Sigmoid colon (tissue), 7 donors: ENCODE results near the gene ALDH3A1. TPM values are rescaled to one million over a fixed set of nuclear protein-coding genes. Genes with fewer than 3 reads are reported as not detected.

ENCODE experiments used
- DNase-seq: peaks from one replicate; pipeline ENCODE4 v3.0.0-alpha.2; 2019
- H3K27ac ChIP-seq, 4 donors: fragments of 200-600 bp; sonication (generic); one replicate each; pipeline ENCODE4 v1.5.1; 2016 to 2019; ENCODE audit warnings: mild to moderate bottlenecking in 1 of 4
- H3K27me3 ChIP-seq, 3 donors: fragments of 200-600 bp; sonication (generic); one replicate each; pipeline ENCODE4 v1.5.1; 2019; ENCODE audit warnings: mild to moderate bottlenecking in 1 of 3
- H3K36me3 ChIP-seq, 4 donors: fragments of 200-600 bp; sonication (generic); one replicate each; pipeline ENCODE4 v1.5.1; 2016 to 2019
- H3K4me1 ChIP-seq, 4 donors: fragments of 200-600 bp; sonication (generic); one replicate each; pipeline ENCODE4 v1.5.1; 2017 to 2019
- H3K4me3 ChIP-seq, 4 donors: fragments of 200-600 bp; sonication (generic); one replicate each; pipeline ENCODE4 v1.5.1; 2017 to 2019; ENCODE audit warnings: mild to moderate bottlenecking in 2 of 4, moderate library complexity in 1 of 4
- H3K9me3 ChIP-seq, 4 donors: fragments of 200-600 bp in 3 of 4; sonication (generic) in 3 of 4; one replicate each; pipeline versions ENCODE4 v1.5.1 to v1.6.1; 2013 to 2019
- EP300 ChIP-seq, 4 donors: sonication (generic); formaldehyde crosslinking; IDR thresholded peaks; one replicate each; pipeline ENCODE4 v1.6.1; 2017; ENCODE audit warnings: antibody characterized with exemption in 4 of 4
- POLR2A ChIP-seq, 2 donors: fragments of 450-650 bp; IDR thresholded peaks; one replicate each; pipeline ENCODE4 v1.6.1; 2016; ENCODE audit warnings: antibody characterized with exemption in 2 of 2, mild to moderate bottlenecking in 2 of 2, moderate library complexity in 2 of 2
- POLR2AphosphoS5 ChIP-seq, 4 donors: sonication (generic); formaldehyde crosslinking; IDR thresholded peaks; one replicate each; pipeline ENCODE4 v1.6.1; 2017; ENCODE audit warnings: antibody characterized with exemption in 4 of 4
- WGBS, 2 donors: extraction: QIAGEN DNeasy Blood & Tissue Kit; methylation state at CpG; one replicate each; pipeline ENCODE4 v1.1.7; 2013; 5-methylcytosine and 5-hydroxymethylcytosine counted together
- intact Hi-C: fragments of 100-400 bp; cut with DNase I; formaldehyde crosslinking; loops from one replicate; pipeline ENCODE4 v1.15.1; 2023
- polyA plus RNA-seq, 3 donors: library from polyadenylated mRNA; stranded (reverse); fragments of 200-250 nt; gene quantifications; one replicate each; pipeline ENCODE4 v1.2.3, GENCODE V29; 2013
- total RNA-seq, 4 donors: library from RNA; depleted of rRNA; stranded (reverse); fragments of >200 nt; gene quantifications; one replicate each; pipeline ENCODE4 v1.1.0, GENCODE V29; 2016
- TF ChIP-seq, protein P1 (sequence below), 4 experiments: fragments of 450-650 bp in 3 of 4; fragments of 200-600 bp in 1 of 4; IDR thresholded peaks; one replicate each; pipeline ENCODE4 v1.5.1; 2016 to 2019; ENCODE audit warnings: antibody characterized with exemption in 4 of 4, mild to moderate bottlenecking in 3 of 4, moderate library complexity in 2 of 4
- donor health status: healthy with polysubstance abuse.
- donor health status: Bipolar disorder and iron deficiency.
- donor health status: healthy.

The ALDH3A1 gene
- total and polyA plus RNA-seq, 7 donors = 0.16 to 6.0 (median 1.1) TPM

DNA sequence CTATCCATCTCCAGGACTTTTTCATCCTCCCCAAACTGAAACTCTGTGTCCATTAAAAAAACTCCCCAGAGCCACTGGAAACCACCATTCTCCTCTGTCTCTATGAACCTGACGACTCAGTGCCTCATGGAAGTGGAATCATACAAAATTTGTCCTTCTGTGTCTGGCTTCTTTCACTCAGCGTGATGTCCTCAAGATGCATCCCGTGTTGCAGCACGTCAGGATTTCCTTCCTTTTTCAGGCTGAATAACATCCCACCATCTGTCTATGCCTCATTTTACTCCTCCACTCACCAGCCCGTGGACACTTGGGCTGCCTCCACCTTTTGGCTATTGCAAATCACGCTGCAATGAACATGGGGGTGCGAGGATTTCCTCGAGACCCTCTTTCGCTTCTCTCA lies 12.6 kb upstream of the ALDH3A1 start:
- TF ChIP-seq, protein P1, sequence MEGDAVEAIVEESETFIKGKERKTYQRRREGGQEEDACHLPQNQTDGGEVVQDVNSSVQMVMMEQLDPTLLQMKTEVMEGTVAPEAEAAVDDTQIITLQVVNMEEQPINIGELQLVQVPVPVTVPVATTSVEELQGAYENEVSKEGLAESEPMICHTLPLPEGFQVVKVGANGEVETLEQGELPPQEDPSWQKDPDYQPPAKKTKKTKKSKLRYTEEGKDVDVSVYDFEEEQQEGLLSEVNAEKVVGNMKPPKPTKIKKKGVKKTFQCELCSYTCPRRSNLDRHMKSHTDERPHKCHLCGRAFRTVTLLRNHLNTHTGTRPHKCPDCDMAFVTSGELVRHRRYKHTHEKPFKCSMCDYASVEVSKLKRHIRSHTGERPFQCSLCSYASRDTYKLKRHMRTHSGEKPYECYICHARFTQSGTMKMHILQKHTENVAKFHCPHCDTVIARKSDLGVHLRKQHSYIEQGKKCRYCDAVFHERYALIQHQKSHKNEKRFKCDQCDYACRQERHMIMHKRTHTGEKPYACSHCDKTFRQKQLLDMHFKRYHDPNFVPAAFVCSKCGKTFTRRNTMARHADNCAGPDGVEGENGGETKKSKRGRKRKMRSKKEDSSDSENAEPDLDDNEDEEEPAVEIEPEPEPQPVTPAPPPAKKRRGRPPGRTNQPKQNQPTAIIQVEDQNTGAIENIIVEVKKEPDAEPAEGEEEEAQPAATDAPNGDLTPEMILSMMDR (IDR thresholded peaks at IDR 0.05) = no peak
- TF ChIP-seq EP300 (IDR thresholded peaks at IDR 0.05) = no peak
- TF ChIP-seq POLR2AphosphoS5 (IDR thresholded peaks at IDR 0.05) = no peak
- TF ChIP-seq POLR2A (IDR thresholded peaks at IDR 0.05) = no peak
- H3K36me3 ChIP-seq = no peaks in the 10 kb centered on the region
- DNase-seq = no peak
- H3K27ac ChIP-seq = no peak overlapping the region
- no peak overlapping the region for H3K4me3 ChIP-seq
- intact Hi-C loops = loop anchor here (5.0 kb wide), 1 partner anchor 398 kb away; the partner anchor contains the start of gene B9D1
- H3K4me1 ChIP-seq = peaks cover 0 to 4% (median 2%) of the 10 kb centered on the region in 4 donors
- H3K27me3 ChIP-seq = no peaks in the 10 kb centered on the region
- H3K9me3 ChIP-seq = no peaks in the 10 kb centered on the region
- 76 to 80% methylated on average over 9 of the region's 9 CpGs for WGBS, 2 donors

- Histone ChIP-seq H3K9me3 (no peaks in the 10 kb centered on the region), H3K36me3 (no peaks in the 10 kb centered on the region), H3K27ac (no peak overlapping the region), H3K4me1 (peaks cover 0 to 4% (median 2%) of the 10 kb centered on the region in 4 donors), H3K4me3 (no peak overlapping the region), H3K27me3 (no peaks in the 10 kb centered on the region)
- DNase-seq = no peak
- no peak for TF ChIP-seq POLR2AphosphoS5 (IDR thresholded peaks at IDR 0.05)
- TF ChIP-seq EP300 (IDR thresholded peaks at IDR 0.05) = no peak
- no peak for TF ChIP-seq POLR2A (IDR thresholded peaks at IDR 0.05)
- TF ChIP-seq, protein P1 (IDR thresholded peaks at IDR 0.05) = no peak
- intact Hi-C loops = loop anchor here (5.0 kb wide), 1 partner anchor 398 kb away; the partner anchor contains the start of gene B9D1
- WGBS, 2 donors = 81 to 87% methylated on average over 24 of the region's 24 CpGs
These were observed 11.8 kb upstream of the ALDH3A1 start for GRCh38 chr17:19759568-19760549.

GRCh38 chr17:19757536-19758180 lies 9.6 kb upstream of the ALDH3A1 start:
- Histone ChIP-seq H3K9me3 (no peaks in the 10 kb centered on the region), H3K4me3 (no peak overlapping the region), H3K27ac (no peak overlapping the region), H3K27me3 (no peaks in the 10 kb centered on the region), H3K4me1 (peaks cover 0 to 18% (median 11%) of the 10 kb centered on the region in 4 donors), H3K36me3 (no peaks in the 10 kb centered on the region)
- TF ChIP-seq POLR2A (IDR thresholded peaks at IDR 0.05) (no peak), POLR2AphosphoS5 (IDR thresholded peaks at IDR 0.05) (no peak), EP300 (IDR thresholded peaks at IDR 0.05) (no peak)
- TF ChIP-seq, protein P1 (IDR thresholded peaks at IDR 0.05) = no peak
- 91% methylated on average over 12 of the region's 12 CpGs for WGBS, 2 donors
- peak; percentile 38 for DNase-seq
- intact Hi-C loops = no loop called here

GRCh38 chr17:19756546-19756945 lies 8.4 kb upstream of the ALDH3A1 start:
- H3K4me3 ChIP-seq = no peak overlapping the region
- intact Hi-C loops = no loop called here
- TF ChIP-seq POLR2A (IDR thresholded peaks at IDR 0.05) (no peak), POLR2AphosphoS5 (IDR thresholded peaks at IDR 0.05) (no peak), EP300 (IDR thresholded peaks at IDR 0.05) (no peak)
- TF ChIP-seq, protein P1 (IDR thresholded peaks at IDR 0.05) = no peak
- no peaks in the 10 kb centered on the region for H3K27me3 ChIP-seq
- peaks cover 0 to 19% (median 15%) of the 10 kb centered on the region in 4 donors for H3K4me1 ChIP-seq
- no peak overlapping the region for H3K27ac ChIP-seq
- no peaks in the 10 kb centered on the region for H3K36me3 ChIP-seq
- 86 to 87% methylated on average over 10 of the region's 10 CpGs for whole genome bisulfite sequencing, 2 donors
- H3K9me3 ChIP-seq = no peaks in the 10 kb centered on the region
- no peak for DNase-seq
